GM18505 (cell line): Measurements from ENCODE around the gene WNK2.

Experiments
- ATAC-seq: cut with Tn5 transposase; IDR thresholded peaks from one replicate; pipeline ENCODE4 v1.9.1; 2021; ENCODE audit not compliant: unreplicated experiment
- POLR2A ChIP-seq: IDR thresholded peaks from 4 replicates; pipeline ENCODE4 v1.6.1; 2011; ENCODE audit warnings: borderline replicate concordance; ENCODE audit not compliant: insufficient read depth, insufficient read length; ENCODE audit errors: extremely low read depth

Gene WNK2

GRCh38 chr9:93186215-93186945 is 2.4 kb downstream of the WNK2 start:
- ATAC-seq = no peak
- TF ChIP-seq POLR2A = no peak

GRCh38 chr9:93187047-93187446 is 3.1 kb downstream of the WNK2 start:
- TF ChIP-seq POLR2A = no peak
- ATAC-seq = no peak

GRCh38 chr9:93187574-93187973 is 3.6 kb downstream of the WNK2 start:
- no peak for ATAC-seq
- no peak for TF ChIP-seq POLR2A

GRCh38 chr9:93188426-93189368 is 4.8 kb downstream of the WNK2 start:
- TF ChIP-seq POLR2A = no peak
- no peak for ATAC-seq

- no peak for TF ChIP-seq POLR2A
- ATAC-seq = no peak
Measured at GRCh38 chr9:93189369-93190132, 5.6 kb downstream of the WNK2 start.

- TF ChIP-seq POLR2A = no peak
- ATAC-seq = no peak
Measured at GRCh38 chr9:93190133-93190525, 6.2 kb downstream of the WNK2 start.

- TF ChIP-seq POLR2A = no peak
- ATAC-seq = no peak
Measured at GRCh38 chr9:93190656-93191353, 6.9 kb downstream of the WNK2 start.

- ATAC-seq = no peak
- TF ChIP-seq POLR2A = no peak
Measured at GRCh38 chr9:93191354-93191660, 7.4 kb downstream of the WNK2 start.

- no peak for TF ChIP-seq POLR2A
- no peak for ATAC-seq
Measured at GRCh38 chr9:93192721-93193387, 8.9 kb downstream of the WNK2 start.

GRCh38 chr9:93193388-93194220 is 9.7 kb downstream of the WNK2 start:
- TF ChIP-seq POLR2A = no peak
- ATAC-seq = no peak

GRCh38 chr9:93194221-93194625 is 10.3 kb downstream of the WNK2 start:
- no peak for ATAC-seq

GRCh38 chr9:93194641-93195040 is 10.7 kb downstream of the WNK2 start:
- no peak for ATAC-seq
- TF ChIP-seq POLR2A = no peak

More at GRCh38 chr9:93194221-93194625, 10.3 kb downstream of the WNK2 start:
- TF ChIP-seq POLR2A = no peak
